HUDEP-2 (cell line): ENCODE data around the gene BCAS4.
"Not testable (repeated sequence)": the region's sequence is repeated elsewhere in the genome, so short reads cannot be mapped to it uniquely, and the experiment has no call there.

Source experiments
- DNase-seq, 76 experiments: peaks; one replicate each; lab custom pipeline; 2025; ENCODE audit not compliant: unreplicated experiment in 76 of 76; lab: John Stamatoyannopoulos, UW

Gene BCAS4

DNA sequence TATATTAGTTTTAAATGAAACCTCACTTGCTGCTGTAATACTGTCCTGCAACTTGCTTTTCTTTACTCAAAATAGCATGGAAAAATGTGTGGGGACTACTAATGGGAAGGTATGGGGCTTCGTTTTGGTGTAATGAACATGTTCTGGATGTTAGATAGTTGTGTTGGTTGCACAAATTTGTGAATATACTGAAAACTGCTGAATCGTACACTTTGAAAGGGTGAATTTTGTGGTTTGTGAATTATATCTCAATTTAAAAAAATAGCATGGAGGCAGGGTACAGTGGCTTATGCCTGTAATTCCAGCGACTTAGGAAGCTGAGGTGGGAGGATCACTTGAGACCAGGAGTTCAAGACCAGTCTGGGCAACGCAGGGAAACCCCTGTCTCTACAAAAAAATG is 2.3 kb downstream of the BCAS4 start:
- no peak for DNase-seq

DNA sequence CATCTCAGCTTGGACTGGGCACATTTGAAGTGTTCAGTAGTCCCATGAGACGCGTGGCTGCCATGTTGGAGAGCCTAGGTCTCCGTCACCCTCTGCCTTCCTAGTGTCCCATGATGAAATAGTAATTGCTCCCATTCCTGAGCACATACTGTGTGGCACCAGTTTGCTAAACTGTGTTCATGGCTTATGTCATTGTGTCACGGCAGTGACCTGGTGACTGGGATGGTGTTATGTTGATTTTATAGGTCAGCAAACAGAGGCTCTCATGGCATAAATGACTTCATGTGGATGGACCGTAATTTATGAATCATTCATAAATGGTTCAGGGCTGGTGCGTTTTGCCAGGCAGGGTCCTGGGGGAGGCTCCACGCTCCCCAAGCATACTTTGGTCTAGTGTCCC is 3.8 kb downstream of the BCAS4 start:
- DNase-seq: no peak

- no peak for DNase-seq
These were observed 4.5 kb downstream of the BCAS4 start for GRCh38 chr20:50799176-50799889.

DNA sequence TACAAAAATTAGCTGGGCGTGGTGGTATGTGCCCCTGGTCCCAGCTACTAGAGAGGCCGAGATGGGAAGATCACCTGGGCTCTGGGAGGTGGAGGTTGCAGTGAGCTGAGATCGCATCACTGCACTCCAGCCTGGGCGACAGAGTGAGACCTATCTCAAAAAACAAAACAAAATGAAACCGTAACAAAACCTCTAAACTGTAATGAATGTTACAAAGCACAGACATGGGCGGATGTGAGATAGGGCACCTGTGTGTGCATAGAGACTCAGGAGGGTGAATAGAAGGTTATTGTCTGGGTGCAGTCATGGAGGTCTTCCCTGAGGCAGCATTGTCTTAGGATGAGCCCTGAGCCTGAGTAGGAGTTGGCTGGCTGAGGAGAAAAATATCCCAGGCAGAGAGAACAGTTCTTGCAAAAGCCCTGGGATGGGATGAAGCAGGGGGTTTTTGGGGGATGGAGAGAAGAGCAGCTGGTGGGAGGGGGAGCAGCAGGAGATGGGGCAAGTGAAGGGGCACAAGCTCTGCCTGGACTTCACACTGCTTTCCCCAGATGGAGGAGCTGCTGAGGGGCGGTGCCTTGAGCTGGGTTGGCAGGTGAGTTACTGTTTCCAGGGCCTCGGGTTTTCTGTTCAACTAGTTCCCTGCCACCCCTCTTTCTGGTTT is 5.2 kb downstream of the BCAS4 start:
- DNase-seq: no peak

DNA sequence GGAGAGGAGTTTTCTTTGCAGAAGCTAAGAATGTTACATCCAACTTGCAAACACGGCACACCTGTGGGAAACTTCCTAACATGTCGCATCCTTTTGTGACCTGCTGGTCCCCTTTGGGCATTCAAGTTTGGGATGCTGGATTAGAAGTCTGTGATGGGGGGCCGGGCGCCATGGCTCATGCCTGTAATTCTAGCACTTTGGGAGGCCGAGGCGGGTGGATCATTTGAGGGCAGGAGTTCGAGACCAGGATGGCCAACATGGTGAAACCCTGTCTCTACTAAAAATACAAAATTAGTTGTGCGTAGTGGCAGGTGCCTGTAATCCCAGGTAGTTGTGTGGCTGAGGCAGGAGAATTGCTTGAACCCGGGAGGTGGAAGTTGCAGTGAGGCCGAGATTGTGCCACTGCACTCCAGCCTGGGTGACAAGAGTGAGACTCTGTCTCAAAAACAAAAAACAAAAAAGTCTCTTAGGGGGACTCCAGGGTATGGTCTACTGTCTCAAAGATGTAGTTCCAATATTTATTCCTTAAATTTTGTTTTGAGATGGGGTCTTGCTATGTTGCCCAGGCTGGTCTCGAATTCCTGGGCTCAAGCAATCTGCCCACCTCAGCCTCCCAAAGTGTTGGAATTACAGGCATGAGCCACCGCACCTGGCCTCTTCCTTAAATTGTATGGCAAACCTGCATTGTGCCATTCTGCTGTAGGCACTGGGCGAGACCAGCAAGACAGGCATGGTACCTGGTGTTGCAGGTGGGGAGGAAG is 6.3 kb downstream of the BCAS4 start:
- not testable (repeated sequence) for DNase-seq

- DNase-seq: no peak
These were observed 6.9 kb downstream of the BCAS4 start for GRCh38 chr20:50801747-50802125.

DNA sequence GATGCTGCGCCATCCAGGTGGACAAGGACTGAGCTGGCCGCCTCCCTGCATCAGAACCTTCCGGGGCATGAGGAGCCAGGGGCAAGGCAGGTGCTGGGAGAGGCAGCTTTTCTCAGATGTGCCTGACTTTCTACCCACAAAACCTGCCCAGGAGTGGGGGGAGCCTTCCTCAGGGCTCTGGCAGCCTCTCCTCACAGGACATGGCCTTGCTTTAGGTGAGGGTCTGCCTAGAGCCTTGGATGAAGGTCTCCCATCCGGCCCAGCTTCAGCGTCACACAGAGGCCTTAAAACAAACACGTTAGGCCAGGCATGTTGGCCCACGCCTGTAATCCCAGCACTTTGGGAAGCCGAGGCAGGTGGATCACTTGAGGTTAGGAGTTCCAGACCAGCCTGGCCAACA is 7.4 kb downstream of the BCAS4 start:
- DNase-seq: no peak

GRCh38 chr20:50804437-50805348 is 9.8 kb downstream of the BCAS4 start:
- no peak for DNase-seq

GRCh38 chr20:50805349-50805684 is 10.5 kb downstream of the BCAS4 start:
- no peak for DNase-seq

DNA sequence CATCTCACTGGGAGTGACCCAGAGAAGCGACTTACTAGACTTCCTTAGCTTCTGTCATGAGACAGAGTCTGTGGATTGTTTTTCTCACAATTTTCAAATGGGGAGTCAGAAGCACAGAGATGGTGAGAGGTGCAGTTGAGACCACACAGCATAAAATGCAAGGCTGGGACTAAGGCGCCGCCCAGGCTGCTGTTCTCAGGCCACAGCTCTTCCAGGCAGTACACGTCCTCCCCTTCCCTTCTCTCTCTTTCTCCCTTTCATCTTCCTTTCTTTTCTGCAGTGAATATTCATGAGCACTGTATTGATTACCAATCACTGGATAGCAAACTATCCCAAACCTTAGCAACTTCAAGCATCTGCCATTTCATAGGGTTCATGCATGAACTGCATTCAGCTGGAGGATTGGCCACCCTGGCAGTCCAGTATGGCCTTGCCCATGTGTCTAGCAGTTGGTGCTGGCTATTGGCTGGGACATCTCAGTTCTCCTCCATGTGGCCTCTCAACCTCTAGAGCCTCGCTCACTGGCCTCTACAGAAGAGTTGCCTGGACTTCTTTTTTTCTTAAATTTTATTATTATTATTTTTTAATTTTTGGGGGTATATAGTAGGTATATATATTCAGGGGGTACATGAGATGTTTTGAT is 11.4 kb downstream of the BCAS4 start:
- DNase-seq: no peak

DNA sequence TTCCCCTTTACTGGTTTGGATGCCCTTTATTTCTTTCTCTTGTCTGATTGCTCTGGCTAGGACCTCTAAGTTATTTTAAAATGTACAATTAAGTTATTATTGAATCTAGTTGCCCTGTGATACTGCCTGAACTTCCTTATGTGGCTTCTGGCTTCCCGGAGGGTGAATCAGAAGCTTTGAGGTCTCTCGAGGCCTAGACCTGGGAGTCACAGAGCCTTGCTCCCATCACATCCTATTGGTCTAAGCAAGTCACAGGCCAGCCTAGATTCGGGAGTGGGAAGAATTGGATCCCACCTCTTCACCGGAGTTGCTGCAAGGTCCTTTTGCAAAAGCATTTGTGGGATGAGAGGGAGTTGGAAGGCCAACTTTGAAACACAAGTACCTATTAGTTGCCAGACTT is 15.2 kb downstream of the BCAS4 start:
- DNase-seq: no peak

- no peak for DNase-seq
These were observed 16.0 kb downstream of the BCAS4 start for GRCh38 chr20:50810842-50811241.

DNA sequence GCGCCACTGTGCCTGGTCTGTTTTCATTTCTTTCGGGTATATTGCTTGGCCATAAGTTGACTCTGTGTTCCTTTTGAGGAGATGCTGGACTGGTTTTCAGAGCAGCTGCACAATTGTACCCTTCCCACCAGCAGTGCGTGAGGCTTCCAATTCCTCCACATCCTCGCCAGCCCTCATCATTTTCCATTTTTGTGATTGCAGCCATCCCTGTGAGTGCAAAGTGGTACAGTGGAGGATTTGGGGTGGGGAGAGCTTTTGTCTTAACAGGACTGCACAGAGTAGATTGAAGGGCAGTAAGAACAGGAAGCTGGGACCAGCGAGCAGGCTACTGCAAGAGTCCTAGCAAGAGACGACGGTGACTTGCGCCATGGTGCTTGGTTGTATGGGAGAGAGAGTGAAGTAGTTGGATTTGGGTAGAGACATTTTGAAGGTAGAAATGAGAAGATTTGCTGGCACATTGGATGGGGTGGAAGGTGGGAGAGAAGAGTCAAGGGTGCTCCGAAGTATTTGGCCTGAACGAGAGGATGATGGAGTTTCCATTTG is 18.3 kb downstream of the BCAS4 start:
- no peak for DNase-seq

- no peak for DNase-seq
These were observed 18.9 kb downstream of the BCAS4 start for GRCh38 chr20:50813801-50814200.

DNA sequence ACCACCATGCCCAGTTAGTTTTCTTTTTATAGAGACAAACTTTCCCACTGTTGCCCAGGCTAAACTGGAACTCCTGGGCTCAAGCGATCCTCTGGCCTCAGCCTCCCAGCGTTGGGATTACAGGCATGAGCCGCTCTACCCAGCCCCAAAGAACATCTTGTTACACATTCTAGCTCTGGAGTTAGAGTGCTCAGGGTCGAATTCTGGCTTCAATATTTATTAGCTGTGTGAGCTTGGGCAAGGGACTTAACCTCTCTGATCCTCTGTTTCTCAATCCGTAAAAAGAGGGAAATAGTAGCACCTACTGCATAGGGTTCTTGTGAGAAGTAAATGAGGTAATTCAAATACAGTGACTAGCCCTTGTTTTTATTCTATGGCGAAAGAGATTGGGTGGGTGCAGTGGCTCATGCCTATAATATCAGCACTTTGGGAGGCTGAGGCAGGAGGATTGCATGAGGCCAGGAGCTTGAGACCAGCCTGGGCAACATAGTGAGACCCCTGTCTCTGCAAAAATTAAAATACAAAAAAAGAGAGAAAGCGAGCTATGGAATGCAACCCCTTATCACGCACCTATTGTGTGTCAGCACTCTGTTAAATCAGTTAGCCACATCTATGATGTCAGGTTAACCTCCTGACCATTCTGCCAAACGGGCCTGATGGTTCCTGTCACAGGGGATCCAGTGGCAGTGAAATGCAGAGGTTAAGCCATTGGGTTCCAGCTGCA is 19.7 kb downstream of the BCAS4 start:
- DNase-seq: no peak

DNA sequence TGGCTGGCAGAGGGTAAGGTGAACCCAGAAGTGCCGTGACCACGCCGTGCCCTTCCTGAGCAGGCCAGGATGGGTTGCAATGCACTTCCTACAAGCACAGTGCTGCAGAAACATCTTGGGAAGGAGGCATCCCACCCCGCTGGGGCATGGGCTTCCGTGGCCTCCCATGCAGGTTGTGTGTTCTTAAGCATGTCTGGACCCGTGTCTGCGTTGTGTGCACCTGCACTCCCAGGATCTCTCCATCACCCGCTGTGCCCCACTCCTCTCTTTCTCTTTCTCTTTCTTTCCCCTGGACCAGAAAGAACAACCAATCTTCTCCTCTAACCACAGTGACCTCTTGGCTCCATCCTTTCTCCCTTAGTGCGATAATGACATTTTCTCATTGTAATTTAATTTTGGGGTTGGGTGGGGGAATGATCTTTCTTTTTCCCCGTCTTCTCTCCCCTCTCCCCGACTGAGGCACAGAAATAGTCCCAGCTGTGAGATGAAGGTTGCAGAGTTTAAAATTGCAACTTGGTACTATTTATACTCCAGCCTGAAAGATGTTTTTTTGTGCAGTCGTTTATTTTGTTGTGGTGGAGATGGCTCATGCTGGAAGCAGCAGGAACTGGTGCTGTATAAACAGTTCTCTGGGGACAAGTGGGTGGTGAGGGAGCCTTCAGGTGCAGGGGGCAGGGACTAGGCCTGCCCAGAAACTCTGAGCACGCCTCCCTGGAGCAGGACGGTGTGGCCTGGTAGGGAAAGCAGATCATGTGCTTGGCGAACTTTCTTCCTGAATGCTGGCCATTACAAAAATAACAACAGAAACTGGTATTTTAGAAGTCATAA is 20.5 kb downstream of the BCAS4 start:
- DNase-seq: no peak

- no peak for DNase-seq
These were observed 22.9 kb downstream of the BCAS4 start for GRCh38 chr20:50817776-50818172.

DNA sequence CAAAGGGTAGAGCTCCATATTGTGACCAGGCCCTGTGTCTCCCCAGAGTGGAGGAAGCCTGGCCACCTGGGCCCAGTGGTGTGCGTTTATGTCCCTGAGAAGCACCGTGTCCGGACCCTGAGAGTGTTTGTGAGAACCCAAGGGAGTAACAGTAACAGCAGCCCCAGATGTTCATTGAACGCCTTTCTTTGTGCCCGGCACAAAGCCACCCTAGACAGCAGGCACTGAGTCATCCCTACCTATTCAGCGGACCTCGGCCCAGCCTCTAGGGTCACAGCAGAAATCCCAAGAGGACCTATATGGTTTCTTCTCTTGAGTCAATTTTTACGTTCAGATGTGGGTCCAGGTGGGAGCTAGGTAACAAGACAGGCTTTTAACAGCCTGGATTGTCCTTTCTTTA is 24.5 kb downstream of the BCAS4 start:
- DNase-seq: no peak
